Hematopoietic multipotent progenitor cell treated with erythropoietin and hydrocortisone succinate and interleukin-3 and kit ligand, for 8 days (in vitro differentiated cells): ENCODE data around the gene CWC25.
A peak's percentile ranks its signal among the peaks of the same experiment; 100 is the strongest.
"Not testable (repeated sequence)": the region's sequence is repeated elsewhere in the genome, so short reads cannot be mapped to it uniquely, and the experiment has no call there.

Experiments used
- DNase-seq: peaks from one replicate; pipeline ENCODE4 v3.0.0-alpha.2; 2015

Gene CWC25

DNA sequence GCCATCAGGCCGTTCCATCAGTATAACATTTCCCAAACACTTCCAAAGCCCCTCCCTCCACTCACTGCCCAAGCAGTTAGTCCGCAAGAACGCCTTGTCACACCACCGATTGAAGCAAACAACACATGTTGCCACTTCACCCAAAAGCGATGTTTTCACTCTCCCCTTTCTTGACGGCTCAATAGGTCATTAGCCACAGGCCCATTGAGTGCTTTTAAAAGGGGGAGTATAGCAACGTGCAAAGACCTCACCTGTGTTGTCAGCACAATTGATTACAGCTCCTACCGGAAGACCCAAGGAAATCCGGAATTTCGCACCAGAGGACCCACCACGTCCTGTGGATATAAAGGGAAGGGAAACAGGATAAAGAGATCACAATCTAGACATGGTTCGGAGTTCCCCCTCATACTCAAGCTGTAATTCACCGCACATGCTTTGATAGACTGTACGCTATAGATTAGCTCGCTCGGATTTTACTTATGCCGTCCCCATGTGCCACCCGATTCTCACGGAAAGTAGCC lies 27.7 kb upstream of the CWC25 start:
- peak; percentile 44 for DNase-seq

DNA sequence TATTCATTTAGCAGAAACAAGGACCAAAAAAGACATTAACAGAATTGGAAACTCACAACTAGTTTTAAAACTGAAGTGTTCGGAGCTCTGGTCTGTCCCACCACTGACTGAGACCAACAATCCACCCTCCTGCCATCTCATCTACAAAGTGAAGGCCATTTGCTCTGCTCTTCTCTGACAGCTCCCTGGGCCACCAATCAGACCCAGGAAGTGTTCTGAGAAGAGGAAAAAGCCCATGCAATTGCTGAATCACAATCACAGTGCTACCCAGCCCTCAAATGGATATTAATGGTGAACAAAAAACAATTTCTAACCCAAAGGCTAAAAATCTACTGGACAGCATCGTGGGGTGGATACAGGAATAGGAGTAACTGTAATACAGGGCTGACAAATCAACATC lies 26.3 kb upstream of the CWC25 start:
- no peak for DNase-seq

DNA sequence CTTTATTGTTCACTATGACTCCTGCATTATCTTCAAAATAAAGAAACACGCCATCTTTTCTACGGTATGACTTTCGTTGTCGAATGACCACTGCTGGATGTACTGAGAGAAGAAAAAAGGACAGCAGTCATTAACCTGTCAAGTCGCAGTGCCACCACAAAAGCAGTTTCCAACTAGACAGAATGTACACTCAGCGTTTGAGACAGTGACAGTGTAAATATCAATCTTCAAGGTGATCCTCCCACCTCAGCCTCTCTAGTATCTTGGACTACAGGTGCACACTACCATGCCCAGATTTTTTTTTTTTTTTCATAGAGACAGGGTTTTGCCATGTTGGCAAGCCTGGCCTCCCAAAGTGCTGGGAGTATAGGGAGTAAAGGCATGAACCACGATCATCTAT lies 25.3 kb upstream of the CWC25 start:
- DNase-seq: no peak

DNA sequence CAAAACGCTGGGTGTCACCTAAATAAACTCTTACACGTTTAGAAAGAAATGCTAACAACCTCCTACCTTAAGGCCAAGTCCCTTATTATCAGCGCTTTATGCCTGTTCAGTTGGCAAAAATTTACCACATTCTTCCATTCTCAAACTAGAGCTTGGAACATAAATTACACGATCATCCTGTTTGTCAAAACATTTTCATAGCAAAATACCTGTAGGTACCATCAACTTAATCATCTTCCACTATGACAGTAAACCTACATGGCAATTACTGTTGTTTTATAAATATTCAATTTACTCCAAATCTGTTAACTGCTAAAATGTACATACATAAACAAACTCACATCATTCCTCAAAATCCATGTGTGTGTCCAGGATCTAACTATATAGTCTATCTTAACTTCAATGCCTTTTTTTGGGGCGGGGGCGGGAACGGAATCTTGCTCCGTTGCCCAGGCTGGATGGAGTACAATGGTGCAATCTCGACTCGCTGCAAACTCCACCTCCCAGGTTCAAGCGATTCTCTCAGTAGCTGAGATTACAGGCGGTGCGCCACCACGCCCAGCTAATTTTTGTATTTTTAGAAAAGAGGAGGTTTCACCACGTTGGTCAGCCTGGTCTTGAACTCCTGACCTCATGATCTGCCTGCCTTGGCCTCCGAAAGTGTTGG lies 24.0 kb upstream of the CWC25 start:
- DNase-seq: no peak

DNA sequence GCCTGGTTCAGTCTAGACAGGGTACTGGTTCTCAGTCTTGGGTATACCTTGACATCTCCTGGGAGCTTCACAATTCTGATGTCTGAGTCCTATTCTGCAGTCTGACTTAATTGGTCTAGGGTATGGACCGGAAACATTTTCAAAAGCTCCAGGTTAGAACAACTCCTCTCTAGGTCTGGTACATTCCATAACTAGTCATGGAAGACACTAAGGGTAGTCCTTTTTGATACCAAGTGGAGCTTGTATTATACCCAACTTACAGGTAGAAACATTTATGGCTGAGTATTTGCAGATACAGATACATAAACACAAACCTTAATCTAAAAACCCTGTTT lies 23.4 kb upstream of the CWC25 start:
- no peak for DNase-seq

DNA sequence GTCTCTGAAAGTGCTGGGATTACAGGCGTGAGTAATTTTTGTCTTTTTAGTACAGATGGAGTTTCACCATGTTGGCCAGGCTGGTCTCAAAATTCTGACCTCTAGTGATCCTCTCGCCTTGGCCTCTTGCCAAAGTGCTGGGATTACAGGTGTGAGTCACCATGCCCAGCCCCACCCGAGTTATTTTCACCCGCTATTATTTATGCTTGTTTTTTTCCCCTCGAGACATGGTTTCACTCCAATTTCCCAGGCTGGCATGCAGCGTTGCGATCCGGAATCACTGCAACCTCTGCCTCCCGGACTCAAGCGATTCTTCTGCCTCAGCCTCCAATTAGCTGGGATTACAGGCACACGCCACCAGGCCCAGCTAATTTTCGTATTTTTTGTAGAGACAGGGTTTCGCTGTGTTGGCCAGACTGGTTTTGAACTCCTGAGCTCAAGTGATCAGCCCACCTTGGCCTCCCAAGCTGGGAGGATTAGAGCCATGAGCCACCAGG lies 19.2 kb upstream of the CWC25 start:
- DNase-seq: peak; percentile 31

DNA sequence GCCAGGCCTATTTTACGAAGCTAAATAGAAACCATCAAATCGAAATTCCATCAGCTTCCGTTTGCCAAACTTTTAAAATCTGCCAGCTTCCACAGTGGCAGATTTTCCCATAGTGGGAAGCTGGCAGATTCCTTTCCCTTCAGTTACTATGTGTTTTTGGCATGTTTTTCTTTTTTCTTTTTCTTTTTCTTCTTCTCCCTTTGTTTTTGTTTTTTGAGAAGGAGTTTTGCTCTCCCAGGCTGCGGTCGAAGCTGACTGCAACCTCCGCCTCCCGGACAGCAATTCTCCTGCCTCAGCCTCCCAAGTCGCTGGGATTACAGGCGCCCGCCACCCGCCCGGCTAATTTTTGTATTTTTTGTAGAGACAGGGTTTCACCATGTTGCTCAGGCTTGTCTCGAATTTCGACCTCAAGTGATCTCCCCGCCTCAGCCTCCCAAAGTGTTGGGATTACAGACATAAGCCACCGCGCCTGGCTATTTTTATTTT lies 684 bp upstream of the CWC25 start:
- DNase-seq: no peak

DNA sequence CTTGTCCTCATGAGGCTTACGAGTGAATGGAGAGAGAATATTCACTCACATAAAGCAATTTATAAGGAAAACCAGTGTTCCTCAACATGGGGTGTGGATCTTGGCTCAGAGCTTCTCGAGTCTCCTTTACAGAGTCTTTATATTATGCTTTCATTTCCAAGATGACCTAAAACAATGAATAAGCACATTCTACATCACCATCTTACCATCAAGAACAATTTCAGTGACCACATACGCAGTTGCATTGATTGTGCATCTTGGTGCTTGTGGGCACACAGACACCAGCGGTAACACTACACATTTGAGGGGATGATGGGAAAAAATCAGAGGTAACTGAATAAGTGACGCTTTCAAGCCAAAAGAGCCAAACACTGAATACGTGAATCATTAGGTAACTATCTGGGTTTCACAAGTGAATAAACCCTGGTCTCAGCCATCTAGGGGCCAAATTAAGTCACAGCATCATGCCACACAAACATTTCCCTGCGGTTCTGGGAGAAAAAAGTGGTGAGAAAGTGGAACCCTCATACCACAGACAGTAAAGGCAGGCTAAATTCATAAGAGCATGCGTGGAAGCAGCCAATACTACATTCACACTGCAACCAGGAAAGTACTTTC lies 9.4 kb downstream of the CWC25 start:
- peak; percentile 35 for DNase-seq

DNA sequence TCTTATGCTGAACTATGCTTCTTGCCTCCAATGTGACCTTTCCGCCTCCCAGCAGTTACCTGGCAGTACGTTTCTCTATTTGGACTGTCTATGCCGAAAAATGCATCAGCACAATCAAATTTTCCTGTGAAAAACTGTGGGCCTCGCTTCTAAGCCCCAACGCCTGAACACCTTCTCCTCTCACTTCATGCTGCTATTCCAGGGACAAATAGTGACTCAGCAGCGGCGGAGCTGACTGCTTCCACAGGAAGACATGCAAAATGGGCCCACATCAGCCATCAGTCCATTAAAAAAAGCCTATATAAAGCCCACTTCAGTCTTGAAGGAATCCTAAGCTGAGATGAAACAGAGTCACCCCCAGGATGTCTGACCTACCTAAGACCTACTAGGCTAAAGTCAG lies 15.3 kb downstream of the CWC25 start:
- DNase-seq: no peak

DNA sequence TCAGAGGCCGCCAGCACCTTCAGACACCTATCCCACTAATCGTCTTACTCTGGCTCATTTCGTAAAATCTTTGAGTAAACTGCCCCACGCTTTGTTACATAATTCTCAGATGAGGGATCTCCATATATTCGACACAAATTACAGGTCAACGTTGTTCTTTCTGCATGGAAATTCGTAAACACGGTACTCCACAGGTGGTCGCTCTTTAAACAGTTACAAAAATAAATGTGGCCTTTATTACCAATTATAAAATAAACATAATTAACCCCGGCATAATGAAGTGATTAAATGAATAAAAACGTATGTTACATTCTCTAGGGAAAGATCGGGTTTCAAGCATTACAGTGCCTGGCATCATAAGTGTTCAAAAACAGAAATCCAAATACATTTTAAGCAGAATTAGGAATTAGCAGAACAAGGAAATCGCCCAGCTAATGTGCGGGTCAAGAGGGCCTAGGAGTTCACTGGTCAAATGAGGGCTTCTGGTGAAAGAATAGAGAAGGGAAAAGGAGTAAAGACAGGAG lies 24.8 kb downstream of the CWC25 start:
- DNase-seq: no peak

DNA sequence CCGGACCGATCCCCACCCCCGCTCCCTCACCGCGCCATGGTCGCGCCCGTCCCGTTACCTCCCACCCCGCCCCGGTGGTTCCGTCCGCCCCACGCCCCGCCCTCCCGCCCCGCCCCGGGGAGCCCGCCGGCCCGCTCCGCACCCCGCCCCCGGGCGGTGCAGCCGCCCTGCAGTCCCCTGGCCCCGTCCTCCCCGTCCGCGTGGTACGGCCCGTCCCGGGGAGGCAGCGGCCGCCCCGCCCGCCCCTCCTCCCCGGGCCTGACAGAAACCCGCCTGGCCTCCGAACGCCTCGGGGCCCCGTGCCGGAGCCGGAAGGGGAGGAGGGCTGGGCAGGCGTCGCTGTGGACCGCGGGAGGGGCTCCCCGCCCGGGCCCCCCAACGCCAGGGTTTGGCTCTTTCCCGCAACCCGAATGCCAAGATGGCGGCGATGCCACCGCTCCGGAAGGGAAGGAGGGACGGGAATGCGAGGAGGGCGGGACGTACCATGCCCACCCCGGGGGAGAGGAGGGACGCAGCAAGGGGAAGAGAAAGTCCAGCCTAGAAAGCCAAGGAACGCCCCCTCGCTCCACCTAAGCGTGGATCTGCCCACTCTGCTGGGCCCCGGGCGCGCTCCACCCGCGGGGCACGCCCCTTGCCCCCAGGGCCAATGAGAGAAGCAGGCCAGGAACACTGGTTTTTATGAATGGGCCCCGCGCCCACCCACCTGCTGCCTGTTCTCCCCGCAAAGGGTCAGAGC lies 25.5 kb downstream of the CWC25 start, which contains the start of gene PIP4K2B:
Gene PIP4K2B, minus strand, starts transcription at position 56 of the 736 bp plus-strand sequence. CDS start 132 bp downstream, outside the sequence.
- DNase-seq: peak; percentile 98

DNA sequence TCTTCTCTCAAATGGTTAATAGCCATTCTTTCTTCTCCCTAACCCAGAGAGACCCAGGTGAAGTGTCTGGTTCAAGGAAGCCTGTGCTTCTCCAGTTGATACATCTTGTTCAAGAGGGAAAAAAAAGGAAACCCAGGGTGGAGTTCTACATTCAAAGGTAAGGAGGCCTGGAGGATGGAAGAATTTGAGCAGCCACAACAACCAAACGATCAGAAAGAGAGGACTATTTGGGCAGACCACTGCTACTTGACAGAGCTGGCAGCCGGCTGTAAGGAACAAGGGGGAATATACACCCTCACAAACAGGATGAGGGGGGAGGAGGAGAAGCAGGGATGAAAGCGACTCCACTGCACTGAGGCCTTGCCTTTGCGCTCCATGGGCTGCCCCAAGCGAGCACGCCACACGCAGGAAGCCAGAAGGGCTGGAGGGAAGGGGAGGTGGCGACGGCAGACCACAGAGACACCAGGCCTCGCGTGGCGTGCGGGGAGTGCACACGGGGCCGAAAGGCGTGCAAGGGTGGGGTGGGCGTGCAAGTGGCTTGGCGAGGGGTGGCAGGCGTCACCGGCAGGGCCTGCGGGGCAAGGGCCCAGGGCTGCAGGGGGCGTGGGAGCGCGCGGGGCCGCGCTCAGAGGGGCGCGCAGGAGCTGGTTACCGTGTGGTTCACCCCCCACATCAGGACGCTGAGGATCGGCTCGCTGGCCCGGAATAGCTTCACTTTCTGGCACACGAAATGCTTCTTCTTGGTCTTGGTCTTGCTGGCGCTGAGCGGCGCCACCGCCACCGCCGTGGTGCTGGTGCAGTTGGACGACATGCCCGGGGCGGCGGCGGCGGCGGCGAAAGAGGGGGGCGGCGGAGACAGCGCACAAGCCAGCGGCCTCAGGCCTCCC lies 26.3 kb downstream of the CWC25 start:
- DNase-seq: peak; percentile 55

DNA sequence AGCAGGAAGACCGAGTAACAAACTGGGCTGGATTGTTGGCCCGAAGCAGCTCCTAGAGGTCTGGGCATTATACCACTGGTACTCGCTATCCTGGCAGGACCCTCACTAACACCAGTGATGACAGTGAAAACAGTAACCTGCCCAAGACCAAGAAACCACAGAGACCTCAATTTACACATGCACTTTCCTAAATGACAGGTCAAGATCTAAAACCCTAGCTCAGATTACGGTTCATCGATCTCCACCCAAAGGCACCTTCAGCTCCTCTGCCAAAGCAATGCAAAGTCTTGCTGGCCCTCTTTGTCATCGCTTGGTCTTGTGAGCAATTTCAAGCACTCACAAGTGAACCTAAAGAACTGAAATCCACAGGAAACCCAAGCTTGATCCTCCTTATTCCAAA lies 27.3 kb downstream of the CWC25 start:
- no peak for DNase-seq

DNA sequence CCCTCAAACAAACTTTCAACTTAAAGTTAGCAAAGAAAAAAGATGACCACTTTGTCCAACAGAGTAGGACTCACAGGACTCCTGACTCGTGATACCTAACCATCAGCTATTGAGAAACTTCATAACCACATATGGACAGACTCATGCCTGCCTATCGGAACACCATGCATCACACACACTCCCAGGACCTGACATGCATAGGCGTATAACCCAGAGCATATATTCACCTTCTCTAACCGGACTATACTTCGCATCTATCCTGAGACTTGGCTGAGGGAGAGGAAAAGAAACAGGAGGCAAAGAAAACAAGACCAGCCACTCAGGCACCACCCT lies 28.0 kb downstream of the CWC25 start:
- DNase-seq: no peak

DNA sequence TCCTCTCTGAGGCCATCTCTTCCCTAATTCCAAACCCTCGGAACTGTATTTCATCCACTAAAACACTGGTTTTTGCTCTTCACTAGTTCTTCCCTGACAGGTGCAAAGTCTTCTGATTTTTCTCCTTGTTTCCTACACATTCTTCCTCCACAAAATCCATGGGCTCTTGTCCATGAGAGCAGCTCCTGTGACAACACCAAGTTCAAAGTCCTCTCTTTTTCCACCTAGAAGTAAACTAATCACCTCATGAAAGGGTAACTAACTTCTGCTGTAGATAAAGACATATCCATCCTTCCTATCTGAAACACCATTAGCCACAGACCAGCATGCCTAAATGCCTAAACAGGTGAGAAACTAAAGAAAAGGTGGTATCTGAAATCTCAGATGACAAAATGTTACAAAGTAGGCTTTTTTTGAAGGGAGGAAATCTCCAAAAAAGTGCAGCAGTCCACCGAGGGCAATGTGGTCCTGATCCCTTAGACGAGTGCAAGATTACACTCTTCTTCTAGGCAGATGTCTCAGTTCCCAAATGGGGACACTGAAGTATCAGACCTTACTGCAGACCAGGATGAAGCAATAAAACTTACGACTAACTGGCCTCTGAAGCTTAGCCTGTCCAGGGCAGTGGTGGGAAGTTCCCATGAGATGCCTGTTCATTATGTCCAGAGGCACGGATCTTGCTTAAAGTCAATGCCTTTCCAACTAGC lies 28.5 kb downstream of the CWC25 start:
- DNase-seq: no peak

DNA sequence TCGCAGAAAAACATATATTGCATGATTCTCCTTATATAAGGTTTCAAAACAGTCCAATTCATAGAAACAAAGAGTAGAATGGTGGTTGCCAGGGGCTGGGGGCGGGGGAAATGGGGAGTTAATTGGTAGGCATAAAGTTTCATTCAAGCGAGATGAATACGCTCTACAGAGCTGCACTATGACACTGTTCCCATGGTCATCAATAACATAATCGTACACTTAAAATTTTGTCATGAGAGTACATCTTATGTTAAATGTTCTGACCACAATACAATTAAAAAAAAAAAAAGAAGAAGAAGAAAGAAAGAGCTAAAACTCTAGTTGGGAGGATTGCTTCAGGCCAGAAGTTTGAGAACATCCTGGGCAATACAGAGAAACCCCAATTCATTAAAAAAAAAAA lies 30.9 kb downstream of the CWC25 start:
- no peak for DNase-seq

DNA sequence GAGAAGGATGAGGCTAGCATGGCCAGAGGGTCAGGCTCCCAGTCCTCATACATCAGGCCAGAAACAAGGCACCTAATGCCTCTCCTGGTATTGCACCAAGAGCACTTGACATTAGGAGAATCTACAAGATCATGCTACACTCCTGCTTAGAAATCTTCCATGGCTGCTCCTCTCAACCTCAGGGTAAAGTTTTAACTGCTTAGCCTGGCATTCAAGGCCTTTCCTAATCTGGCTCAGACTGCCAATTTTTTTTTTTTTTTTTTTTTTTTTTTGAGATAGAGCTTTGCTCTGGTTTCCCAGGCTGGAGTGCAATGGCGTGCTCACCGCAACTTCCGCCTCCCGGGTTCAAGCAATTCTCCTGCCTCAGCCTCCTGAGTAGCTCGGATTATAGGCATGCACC lies 34.0 kb downstream of the CWC25 start:
- DNase-seq: no peak

DNA sequence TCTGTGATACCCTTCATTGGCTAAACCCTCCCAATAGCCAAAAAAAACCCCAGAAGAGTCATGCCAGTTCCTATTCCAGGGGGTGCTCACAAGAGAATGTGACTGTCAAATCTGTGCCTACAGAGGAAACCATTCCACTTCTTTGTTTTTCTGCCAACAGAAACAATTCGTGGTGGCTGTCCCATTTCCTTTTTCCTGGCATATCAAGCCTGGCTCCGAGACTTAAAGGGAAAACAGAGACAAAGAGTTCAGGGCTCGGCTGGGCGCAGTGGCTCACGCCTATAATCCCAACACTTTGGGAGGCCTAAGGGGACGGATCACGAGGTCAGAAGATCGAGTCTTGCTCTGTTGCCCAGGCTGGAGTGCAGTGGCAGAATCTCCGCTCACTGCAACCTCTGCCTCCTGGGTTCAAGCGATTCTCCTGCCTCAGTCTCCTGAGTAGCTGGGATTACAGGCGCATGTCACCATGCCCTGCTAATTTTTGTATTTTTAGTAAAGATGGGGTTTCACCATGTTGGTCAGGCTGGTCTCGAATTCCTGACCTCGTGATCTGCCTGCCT lies 34.9 kb downstream of the CWC25 start:
- DNase-seq: not testable (repeated sequence)

DNA sequence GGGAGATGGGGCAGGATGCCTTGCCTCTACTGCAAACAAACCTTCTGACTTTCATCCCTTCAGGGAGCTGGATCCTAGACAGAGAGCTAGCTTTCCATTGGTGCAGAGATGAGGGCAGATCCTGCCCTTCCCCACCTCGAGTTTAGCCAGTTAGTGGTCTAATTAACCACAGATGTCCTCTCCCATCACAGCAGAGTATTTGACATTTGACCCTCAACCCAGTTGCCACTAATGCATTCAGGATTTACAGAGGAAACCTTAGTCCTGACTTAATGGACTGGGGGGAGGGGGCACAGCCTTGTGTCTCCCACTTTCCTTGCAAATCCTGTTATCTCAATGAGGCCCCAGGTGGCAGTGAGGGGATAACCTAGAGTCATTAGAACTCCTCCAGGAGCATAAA lies 35.9 kb downstream of the CWC25 start:
- DNase-seq: no peak

DNA sequence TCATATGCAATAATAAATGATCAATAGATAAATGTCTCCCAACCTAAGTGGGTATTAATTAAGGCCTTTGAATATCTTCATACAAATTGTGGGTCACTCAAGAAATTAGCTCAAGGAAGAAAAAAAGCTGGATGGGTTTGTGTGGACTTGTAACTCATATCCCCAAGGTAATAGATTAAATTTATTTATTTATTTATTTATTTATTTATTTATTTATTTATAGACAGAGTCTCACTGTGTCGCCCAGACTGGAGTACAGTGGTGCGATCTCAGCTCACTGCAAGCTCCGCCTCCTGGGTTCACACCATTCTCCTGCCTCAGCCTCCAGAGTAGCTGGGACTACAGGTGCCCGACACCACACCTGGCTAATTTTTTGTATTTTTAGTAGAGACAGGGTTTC lies 37.1 kb downstream of the CWC25 start:
- not testable (repeated sequence) for DNase-seq

DNA sequence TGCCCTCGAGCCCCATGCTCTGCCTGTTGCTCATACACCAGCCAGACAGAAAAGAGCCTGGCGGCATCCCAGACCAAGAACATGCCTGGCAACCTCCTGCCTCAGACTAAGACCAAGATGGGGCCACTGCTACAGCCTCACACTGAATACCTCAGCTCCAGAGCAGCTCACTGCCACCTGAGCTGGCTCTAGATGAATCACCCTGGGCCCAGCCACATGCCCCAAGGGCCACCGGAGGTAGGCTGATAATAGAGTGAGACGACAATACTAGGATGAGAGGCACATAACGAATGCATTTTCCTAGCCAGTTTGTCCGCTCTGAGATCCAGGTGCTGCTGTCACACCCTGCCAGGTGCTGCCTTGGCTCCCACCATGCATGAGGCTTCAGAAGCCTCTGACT lies 38.7 kb downstream of the CWC25 start:
- no peak for DNase-seq

DNA sequence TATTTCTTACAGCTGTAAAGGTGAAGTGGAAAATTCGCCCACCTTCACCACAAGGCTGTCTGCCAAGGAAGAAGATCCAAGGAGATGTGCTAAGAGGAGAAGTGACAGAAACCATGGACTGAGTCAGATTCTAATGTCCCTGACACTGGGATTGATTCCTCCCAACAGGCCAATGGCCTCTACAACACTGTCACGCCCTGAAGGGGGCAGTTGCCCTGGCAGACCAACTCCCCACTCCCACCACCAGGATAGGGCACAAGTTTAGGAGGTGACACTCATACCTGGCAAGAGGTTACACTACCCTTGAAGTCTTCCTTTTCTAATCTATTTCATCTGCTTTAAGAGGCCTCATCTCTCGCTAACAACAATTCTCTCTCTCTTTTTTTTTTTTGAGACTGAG lies 41.9 kb downstream of the CWC25 start:
- DNase-seq: no peak
